H9 (cell line): Measurements from ENCODE around the gene GPR171. TPM values are rescaled to one million over a fixed set of nuclear protein-coding genes. Genes with fewer than 3 reads are reported as not detected.

Experiments used
- DNase-seq: peaks from one replicate; pipeline ENCODE4 v3.0.0-alpha.2; 2017
- H2AFZ ChIP-seq: one replicate; pipeline ENCODE4 v1.6.1; 2013; ENCODE audit warnings: mild to moderate bottlenecking, low read length, control low read depth, moderate library complexity
- H2AK5ac ChIP-seq: 2 replicates; pipeline ENCODE4 v1.6.1; 2013; ENCODE audit warnings: low read length, control low read depth, mixed read lengths; ENCODE audit not compliant: insufficient read length
- H2BK120ac ChIP-seq: one replicate; pipeline ENCODE4 v1.6.1; 2013; ENCODE audit warnings: low read depth, mild to moderate bottlenecking, low read length, control low read depth, inconsistent platforms; ENCODE audit not compliant: poor library complexity, severe bottlenecking
- H2BK12ac ChIP-seq: 2 replicates; pipeline ENCODE4 v1.6.1; 2013; ENCODE audit warnings: low read length, control low read depth, mixed read lengths, low read depth; ENCODE audit not compliant: insufficient read length
- H2BK15ac ChIP-seq: 2 replicates; pipeline ENCODE4 v1.6.1; 2013; ENCODE audit warnings: low read depth, low read length, control low read depth
- H2BK20ac ChIP-seq: one replicate; pipeline ENCODE4 v1.6.1; 2013; ENCODE audit warnings: low read depth, mild to moderate bottlenecking, low read length, control low read depth, inconsistent platforms; ENCODE audit not compliant: poor library complexity, severe bottlenecking
- H2BK5ac ChIP-seq: 2 replicates; pipeline ENCODE4 v1.6.1; 2013; ENCODE audit warnings: low read length, control low read depth, mixed read lengths; ENCODE audit not compliant: insufficient read length
- H3K14ac ChIP-seq: 2 replicates; pipeline ENCODE4 v1.6.1; 2013; ENCODE audit warnings: low read length, control low read depth; ENCODE audit not compliant: insufficient read depth
- H3K18ac ChIP-seq: 2 replicates; pipeline ENCODE4 v1.6.1; 2013; ENCODE audit warnings: low read depth, mild to moderate bottlenecking, mixed read lengths, low read length, control low read depth; ENCODE audit not compliant: insufficient read length
- H3K23ac ChIP-seq: 2 replicates; pipeline ENCODE4 v1.6.1; 2013; ENCODE audit warnings: low read length, control low read depth, mixed read lengths, low read depth; ENCODE audit not compliant: insufficient read length
- H3K23me2 ChIP-seq: 2 replicates; pipeline ENCODE4 v1.6.1; 2013; ENCODE audit warnings: low read depth, mild to moderate bottlenecking, mixed read lengths, low read length, control low read depth; ENCODE audit not compliant: insufficient read length, poor library complexity, severe bottlenecking
- H3K27ac ChIP-seq: 2 replicates; pipeline ENCODE4 v1.5.1; 2013; ENCODE audit warnings: low read length, control low read depth, mixed read lengths, low read depth; ENCODE audit not compliant: insufficient read length
- H3K27me3 ChIP-seq: 2 replicates; pipeline ENCODE4 v1.6.1; 2013; ENCODE audit warnings: low read length, control low read depth, inconsistent platforms; ENCODE audit not compliant: insufficient read depth
- H3K4ac ChIP-seq: 2 replicates; pipeline ENCODE4 v1.6.1; 2013; ENCODE audit warnings: low read depth, mild to moderate bottlenecking, control low read depth, inconsistent platforms, low read length, moderate library complexity
- H3K4me1 ChIP-seq: 2 replicates; pipeline ENCODE4 v1.6.1; 2013; ENCODE audit warnings: low read length, control low read depth, inconsistent platforms; ENCODE audit not compliant: insufficient read depth
- H3K4me2 ChIP-seq: 2 replicates; pipeline ENCODE4 v1.6.1; 2013; ENCODE audit warnings: low read length, control low read depth, mixed read lengths; ENCODE audit not compliant: insufficient read length, insufficient read depth
- H3K56ac ChIP-seq: 2 replicates; pipeline ENCODE4 v1.6.1; 2013; ENCODE audit warnings: low read depth, mild to moderate bottlenecking, mixed read lengths, low read length, control low read depth; ENCODE audit not compliant: insufficient read length
- H3K79me1 ChIP-seq: 2 replicates; pipeline ENCODE4 v1.6.1; 2013; ENCODE audit warnings: low read depth, mild to moderate bottlenecking, moderate library complexity, low read length, control low read depth, inconsistent platforms; ENCODE audit not compliant: insufficient read depth, poor library complexity, severe bottlenecking
- H3K79me2 ChIP-seq: 2 replicates; pipeline ENCODE4 v1.6.1; 2013; ENCODE audit warnings: low read length, control low read depth, inconsistent platforms; ENCODE audit not compliant: insufficient read depth
- H3K9ac ChIP-seq: 2 replicates; pipeline ENCODE4 v1.6.1; 2013; ENCODE audit warnings: low read length, control low read depth, mixed read lengths; ENCODE audit not compliant: insufficient read length; ENCODE audit errors: extremely low read depth
- H3K9me3 ChIP-seq: one replicate; pipeline ENCODE4 v1.6.1; 2013; ENCODE audit warnings: low read depth, low read length, inconsistent platforms; ENCODE audit not compliant: control insufficient read depth
- H3T11ph ChIP-seq: one replicate; pipeline ENCODE4 v1.6.1; 2013; ENCODE audit warnings: mild to moderate bottlenecking, low read length, control low read depth, inconsistent platforms
- H4K20me1 ChIP-seq: one replicate; pipeline ENCODE4 v1.6.1; 2013; ENCODE audit not compliant: control insufficient read depth, insufficient read length, insufficient read depth
- H4K5ac ChIP-seq: 2 replicates; pipeline ENCODE4 v1.6.1; 2013; ENCODE audit warnings: low read depth, mild to moderate bottlenecking, mixed read lengths, low read length, control low read depth; ENCODE audit not compliant: insufficient read length
- H4K8ac ChIP-seq: replicated peaks from 2 replicates; pipeline ENCODE4 v1.6.1; 2013; ENCODE audit warnings: low read length, control low read depth, mixed read lengths, low read depth; ENCODE audit not compliant: insufficient read length
- H4K91ac ChIP-seq: 2 replicates; pipeline ENCODE4 v1.6.1; 2013; ENCODE audit warnings: low read depth, mild to moderate bottlenecking, moderate library complexity, mixed read lengths, low read length, control low read depth; ENCODE audit not compliant: insufficient read length
- H3K27ac Mint-ChIP-seq, 3 experiments: 2 replicates in 2 of 3; 3 replicates in 1 of 3; pipeline ENCODE4 v1.8.0; 2020 to 2021; ENCODE audit warnings: mixed read lengths in 3 of 3, mild to moderate bottlenecking in 1 of 3, moderate library complexity in 1 of 3
- H3K27me3 Mint-ChIP-seq: 2 replicates; pipeline ENCODE4 v1.8.0; 2021; ENCODE audit warnings: low read depth, mild to moderate bottlenecking, moderate library complexity, mixed read lengths
- H3K36me3 Mint-ChIP-seq, 3 experiments: 2 replicates in 2 of 3; 3 replicates in 1 of 3; pipeline ENCODE4 v1.8.0; 2020 to 2021; ENCODE audit warnings: low read depth in 3 of 3, mixed read lengths in 3 of 3; ENCODE audit not compliant: insufficient read depth in 1 of 3
- H3K4me1 Mint-ChIP-seq, 2 experiments: 2 replicates each; pipeline ENCODE4 v1.8.0; 2020; ENCODE audit warnings: mixed read lengths in 2 of 2
- H3K4me3 Mint-ChIP-seq, 2 experiments: 2 replicates in 1 of 2; 3 replicates in 1 of 2; pipeline ENCODE4 v1.8.0; 2020 to 2021; ENCODE audit warnings: mild to moderate bottlenecking in 2 of 2, mixed read lengths in 2 of 2, moderate library complexity in 1 of 2
- H3K9me3 Mint-ChIP-seq, 2 experiments: 2 replicates in 1 of 2; 3 replicates in 1 of 2; pipeline ENCODE4 v1.8.0; 2020; ENCODE audit warnings: mild to moderate bottlenecking in 2 of 2, mixed read lengths in 2 of 2, moderate library complexity in 1 of 2
- CTCF ChIP-seq: fragments of 200-600 bp; sonication (generic); conservative IDR thresholded peaks from 3 replicates; pipeline ENCODE4 v1.8.0; 2021; ENCODE audit warnings: antibody characterized with exemption, mild to moderate bottlenecking
- WGBS: extraction: QIAGEN DNeasy Blood & Tissue Kit; methylation state at CpG from one replicate; pipeline ENCODE4 v1.1.7; 2013; ENCODE audit warnings: missing lambda C conversion rate, low lambda C conversion rate, mixed read lengths; ENCODE audit not compliant: insufficient read length; ENCODE audit errors: extremely low coverage; 5-methylcytosine and 5-hydroxymethylcytosine counted together
- total RNA-seq: library from RNA; stranded (reverse); gene quantifications from 2 replicates; pipeline ENCODE4 v1.2.1, GENCODE V29; 2021

GPR171 gene
- total RNA-seq, 1 experiment from 2014 or later: not detected

- Mint-ChIP-seq H3K27ac (peak overlapping the region in 2 of 3 experiments; percentile 7 to 69; a peak in 4 of 7 replicates), H3K9me3 (peaks cover 0 to 3% of the 10 kb centered on the region in 2 experiments; a peak in 1 of 5 replicates), H3K27me3 (no peaks in the 10 kb centered on the region), H3K4me1 (peaks cover 34 to 37% of the 10 kb centered on the region in 2 experiments), H3K4me3 (no peak overlapping the region), H3K36me3 (peaks cover 5 to 6% (median 6%) of the 10 kb centered on the region in 3 experiments; a peak in 5 of 7 replicates)
- no peak for DNase-seq
- Histone ChIP-seq H2AK5ac (no peak overlapping the region), H2AFZ (no peak overlapping the region), H3K18ac (no peak overlapping the region), H4K91ac (no peak overlapping the region), H3K27ac (no peak overlapping the region), H4K20me1 (no peaks in the 10 kb centered on the region), H3K14ac (no peak overlapping the region), H2BK5ac (no peak overlapping the region), H3T11ph (no peak overlapping the region), H4K8ac (no peak overlapping the region), H2BK12ac (no peak overlapping the region), H2BK20ac (no peak overlapping the region), H3K23me2 (no peaks in the 10 kb centered on the region), H3K79me1 (no peaks in the 10 kb centered on the region), H3K4me1 (peaks cover 7% of the 10 kb centered on the region; the same call in 1 of the 2 replicates), H3K56ac (no peak overlapping the region), H3K23ac (no peak overlapping the region), H3K27me3 (no peaks in the 10 kb centered on the region), H2BK15ac (no peak overlapping the region), H4K5ac (no peak overlapping the region), H2BK120ac (no peak overlapping the region), H3K9ac (no peak overlapping the region), H3K4me2 (no peak overlapping the region), H3K4ac (no peak overlapping the region), H3K79me2 (no peaks in the 10 kb centered on the region), H3K9me3 (no peaks in the 10 kb centered on the region)
- WGBS: no CpG with 5 or more reads among the region's 4 CpGs
- no peak for TF ChIP-seq CTCF
Observed at GRCh38 chr3:151230646-151231045, 27.6 kb upstream of the GPR171 start.
